COLO829 (cell line): ENCODE measurements around the gene JPH4.

Experiments
- DNase-seq: peaks from one replicate; pipeline ENCODE4 v3.0.0; 2012; ENCODE audit warnings: low spot score

JPH4 gene

GRCh38 chr14:23563473-23564180 is 15.0 kb downstream of the JPH4 start:
- DNase-seq: no peak

DNA sequence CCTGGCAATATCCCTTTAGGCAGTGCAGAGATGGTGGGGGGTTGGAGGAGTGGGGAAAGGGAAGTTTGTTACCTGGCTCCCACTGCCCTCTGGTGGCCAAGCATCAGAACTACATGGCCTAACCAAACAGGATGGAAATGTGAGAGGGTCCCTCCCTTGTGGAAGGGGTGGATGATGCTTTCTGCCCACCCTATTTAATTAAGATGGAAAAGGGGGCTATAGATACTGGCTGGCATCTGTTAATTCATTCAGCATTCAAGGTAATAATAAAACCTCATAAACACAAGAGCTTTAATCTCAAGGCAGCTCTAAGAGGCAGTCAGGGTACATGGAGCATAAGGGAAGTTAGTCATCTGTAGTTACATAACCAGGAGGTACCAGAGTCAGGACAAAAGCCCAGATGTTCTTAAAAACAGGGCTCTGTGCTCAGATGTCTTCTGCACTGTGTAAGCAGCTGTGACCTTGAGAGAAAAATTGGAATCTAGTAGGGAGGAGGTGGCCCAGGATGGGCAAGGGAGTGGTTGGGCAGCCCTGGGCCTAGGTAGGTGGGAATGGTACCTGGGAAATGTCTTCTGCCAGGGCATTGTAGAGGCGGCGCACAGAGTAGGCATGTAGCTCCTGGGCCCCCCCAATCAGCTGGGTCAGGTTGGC is 15.6 kb downstream of the JPH4 start:
- peak; percentile 65 for DNase-seq

DNA sequence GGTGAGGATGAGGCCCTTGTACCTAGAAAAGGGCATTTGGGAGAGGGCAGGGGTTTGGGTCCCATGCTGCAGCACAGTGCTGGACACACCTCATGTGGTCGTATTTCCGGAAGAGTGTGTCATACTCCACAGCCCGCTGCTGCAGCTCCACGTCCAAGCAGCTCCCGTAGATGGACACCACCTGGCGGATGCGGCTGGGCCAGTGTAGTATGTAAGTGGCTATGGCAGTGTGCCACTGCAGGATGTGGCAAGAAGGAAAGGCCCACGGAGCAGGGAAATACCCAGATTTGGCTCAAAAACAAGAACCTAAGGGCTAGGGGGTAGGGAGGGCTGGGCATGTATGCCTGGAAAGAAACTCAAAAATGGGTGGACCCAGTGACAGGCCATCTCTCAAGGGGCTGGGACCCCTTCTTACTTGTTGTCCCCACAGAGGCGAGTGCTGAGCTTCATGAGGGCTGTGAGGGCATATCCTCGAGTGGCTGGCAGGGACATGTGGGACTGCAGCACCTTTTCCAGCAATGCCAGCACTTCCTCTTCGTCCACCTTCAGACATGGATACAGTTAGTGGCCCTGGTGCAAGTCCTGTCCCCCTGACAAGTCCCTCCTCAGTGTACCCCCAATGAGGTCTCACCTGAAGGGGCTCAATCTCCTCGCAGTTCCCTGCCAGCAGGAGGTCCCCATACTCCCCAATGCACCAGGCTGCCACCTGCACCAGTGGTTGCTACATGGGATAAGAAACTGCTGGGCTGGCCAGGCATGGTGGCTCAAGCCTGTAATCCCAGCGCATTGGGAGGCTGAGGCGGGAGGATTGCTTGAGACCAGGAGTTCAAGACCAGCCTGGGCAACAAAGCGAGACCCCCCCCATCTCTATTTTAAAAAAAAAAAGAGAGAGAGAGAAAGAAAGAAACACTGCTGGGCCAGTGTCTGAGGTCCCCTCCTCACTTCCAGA is 16.4 kb downstream of the JPH4 start:
- DNase-seq: no peak

DNA sequence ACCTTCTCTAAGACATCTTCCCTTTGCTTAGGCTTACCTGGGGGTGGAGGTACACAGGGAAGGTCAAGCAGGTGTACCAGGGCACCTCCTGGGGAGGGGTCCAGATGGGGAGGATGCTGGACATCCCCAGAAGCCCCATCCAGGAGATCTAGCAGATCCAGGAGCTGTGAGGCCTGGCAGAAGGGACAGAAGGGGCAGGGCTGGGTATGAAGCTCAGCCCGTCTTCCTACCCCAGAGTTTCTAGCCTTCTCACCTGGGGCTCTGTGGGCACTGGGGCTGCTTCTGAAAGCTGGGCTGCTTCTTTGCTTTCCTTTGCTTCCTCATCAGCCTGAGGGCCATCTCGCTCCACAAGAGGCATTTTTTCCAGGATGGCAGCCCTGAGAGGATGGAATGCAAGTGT is 17.3 kb downstream of the JPH4 start:
- DNase-seq: no peak

- DNase-seq: no peak
Observed at GRCh38 chr14:23559926-23560520, 18.6 kb downstream of the JPH4 start.

- DNase-seq: no peak
Observed at GRCh38 chr14:23559010-23559925, 19.3 kb downstream of the JPH4 start.

DNA sequence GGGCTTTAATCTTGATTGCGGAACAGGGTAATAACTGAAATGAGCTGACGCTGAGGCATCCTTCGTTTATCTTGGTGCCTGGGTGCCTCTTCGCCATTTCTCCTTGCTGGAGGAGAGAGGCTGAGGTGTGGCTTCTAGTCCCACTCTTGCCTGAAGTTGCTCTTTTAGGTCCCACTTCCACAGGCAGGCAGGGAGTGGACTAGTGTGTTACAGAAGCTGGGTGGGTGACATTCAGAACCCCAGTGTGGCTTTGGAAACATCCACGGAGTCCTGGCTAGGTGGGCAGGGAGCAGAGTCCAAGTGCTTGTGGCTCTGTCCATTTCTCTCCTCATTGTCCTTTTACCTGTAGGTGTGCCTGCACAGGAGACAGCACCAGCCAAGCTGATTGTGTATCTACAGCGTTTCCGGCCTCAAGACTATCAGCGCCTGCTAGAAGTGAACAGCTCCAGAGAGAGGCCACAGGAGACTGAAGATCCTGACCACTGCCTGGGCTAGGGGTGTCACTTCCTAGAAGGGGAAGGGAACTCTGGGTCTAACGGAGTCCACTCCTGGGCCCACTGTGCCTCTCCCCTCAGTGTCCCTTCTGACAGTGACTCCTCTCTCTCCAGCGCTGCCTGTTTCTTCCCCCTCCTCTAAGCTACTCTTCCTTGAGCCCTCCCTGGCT is 20.1 kb downstream of the JPH4 start:
- DNase-seq: no peak

DNA sequence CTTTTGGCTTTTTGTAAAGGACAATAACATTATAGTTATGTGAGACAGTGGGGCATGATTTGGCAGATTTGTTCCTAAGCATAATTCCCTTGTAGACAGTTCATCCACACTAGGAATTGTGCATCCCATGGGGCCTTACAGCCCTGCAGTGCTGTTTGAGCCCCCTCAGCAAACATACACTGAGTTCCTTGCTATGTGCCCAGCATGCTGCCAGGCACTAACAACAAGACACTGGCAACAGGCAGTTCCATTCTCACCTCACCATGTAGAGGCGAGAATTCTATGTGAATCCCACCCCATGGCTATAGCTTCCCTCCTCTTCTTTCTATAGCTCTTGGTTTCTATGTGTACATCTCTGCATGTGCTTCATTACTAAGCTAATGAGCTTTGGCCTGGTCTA is 20.6 kb downstream of the JPH4 start:
- no peak for DNase-seq

- DNase-seq: no peak
Observed at GRCh38 chr14:23557521-23557920, 21.1 kb downstream of the JPH4 start.

DNA sequence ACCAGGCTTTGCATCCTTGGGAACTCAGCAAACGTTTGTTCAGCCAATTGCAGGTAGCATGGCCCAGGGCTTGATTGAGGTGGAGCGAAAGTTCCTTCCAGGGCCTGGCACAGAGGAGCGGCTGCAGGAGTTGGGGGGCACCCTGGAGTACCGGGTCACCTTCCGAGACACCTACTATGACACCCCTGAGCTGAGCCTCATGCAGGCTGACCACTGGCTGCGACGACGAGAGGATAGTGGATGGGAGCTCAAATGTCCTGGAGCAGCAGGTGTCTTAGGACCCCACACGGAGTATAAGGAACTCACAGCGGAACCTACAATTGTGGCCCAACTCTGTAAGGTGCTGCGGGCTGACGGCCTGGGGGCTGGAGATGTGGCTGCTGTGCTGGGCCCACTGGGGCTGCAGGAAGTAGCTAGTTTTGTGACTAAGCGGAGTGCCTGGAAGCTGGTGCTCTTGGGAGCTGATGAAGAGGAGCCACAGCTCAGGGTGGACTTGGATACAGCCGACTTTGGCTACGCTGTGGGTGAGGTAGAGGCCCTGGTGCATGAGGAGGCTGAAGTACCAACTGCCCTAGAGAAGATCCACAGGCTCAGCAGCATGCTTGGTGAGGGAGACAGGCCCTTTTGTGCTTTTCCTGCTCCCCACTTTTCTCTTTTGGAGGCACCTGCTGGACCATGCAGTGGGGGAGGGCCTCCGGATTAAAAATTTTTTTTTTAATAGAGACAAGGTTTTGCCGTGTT is 21.7 kb downstream of the JPH4 start:
- DNase-seq: no peak

DNA sequence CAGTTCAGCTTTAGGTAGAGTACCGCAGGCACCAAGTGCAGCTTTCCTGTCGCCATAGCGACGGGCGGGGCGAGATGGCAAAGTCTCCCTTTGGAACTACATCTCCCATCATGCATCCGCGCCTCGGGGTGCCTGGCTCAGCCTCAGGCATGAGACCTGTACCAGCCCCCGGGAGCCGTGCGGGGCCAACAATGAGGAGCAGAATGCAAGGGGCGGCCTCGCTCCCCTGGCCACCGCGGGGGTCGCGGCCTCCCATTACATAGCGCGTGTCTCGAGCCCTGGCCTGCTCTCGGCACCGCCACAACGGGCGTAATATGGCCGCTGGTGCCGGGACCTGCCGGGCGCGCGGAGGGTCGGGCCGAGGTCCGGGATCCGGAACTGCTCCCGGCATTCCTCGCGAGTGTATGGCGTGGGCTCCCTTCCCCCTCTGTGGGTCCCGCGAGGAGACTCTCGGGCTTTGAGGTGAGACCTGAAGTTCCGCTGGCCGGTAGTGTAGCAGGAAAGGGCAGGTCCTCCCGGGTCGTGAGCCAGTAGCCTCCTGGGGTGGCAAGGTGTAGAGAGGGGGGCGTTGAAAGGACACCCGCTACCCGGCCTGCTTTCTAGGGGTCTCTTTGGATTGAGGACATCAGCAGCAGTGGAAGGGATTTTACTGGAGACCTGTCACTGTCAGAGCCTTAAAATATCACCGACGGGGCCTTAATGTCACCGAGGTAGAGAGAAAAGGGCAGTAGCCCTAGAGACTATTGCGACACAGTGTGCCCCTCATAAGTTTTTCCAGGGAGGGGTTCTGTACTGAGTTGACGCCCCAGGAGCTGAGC is 22.5 kb downstream of the JPH4 start, which contains the start of gene THTPA:
TSS of gene THTPA (plus strand) at position 390 of the 818 bp plus-strand sequence. CDS start 487 bp downstream, outside the sequence.
- peak; percentile 92 for DNase-seq

- no peak for DNase-seq
Observed at GRCh38 chr14:23555533-23555881, 23.1 kb downstream of the JPH4 start.

DNA sequence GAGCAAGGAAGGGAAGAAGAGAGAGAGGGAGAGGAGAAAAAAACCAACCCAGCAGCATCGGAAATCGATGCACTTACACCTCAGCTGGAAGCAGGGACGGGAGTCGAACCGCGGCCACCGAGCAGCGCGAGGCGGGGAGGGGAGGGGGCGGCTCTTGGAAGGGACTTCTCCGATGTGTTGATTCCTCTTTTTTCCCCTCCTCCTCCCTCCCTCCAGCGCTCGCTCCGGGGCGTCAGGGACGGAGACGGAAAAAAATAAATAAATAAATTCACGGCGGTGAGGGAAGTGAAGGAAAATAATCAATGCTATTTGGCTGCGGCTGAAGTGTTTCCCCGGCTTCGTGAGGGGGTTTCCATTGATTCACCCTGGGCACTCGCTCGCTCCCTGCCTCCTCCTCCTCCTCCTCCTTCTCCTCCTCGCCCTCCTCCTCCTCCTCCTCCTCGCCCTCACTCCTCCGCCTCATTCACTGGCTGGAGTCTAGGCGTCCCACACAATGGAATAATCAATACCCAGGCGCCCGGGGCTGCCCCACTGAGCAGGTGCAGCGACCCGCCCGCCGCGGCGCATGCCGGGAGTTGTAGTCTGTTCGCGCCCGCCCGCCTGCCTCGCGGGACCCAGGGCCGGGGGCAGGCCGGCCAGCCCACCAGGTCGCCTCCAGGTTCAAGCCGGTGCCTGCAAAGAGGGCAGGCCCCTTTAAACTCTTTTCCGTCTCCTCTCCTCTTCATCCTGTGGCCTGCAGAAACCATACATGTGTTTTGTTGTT is 27.1 kb downstream of the JPH4 start, which contains the start of gene ZFHX2:
TSS of gene ZFHX2 (minus strand) at position 500 of the 763 bp plus-strand sequence. CDS start 16,440 bp downstream, outside the sequence.
- DNase-seq: peak; percentile 41

GRCh38 chr14:23550812-23551265 is 27.8 kb downstream of the JPH4 start:
- no peak for DNase-seq

GRCh38 chr14:23550131-23550811 is 28.3 kb downstream of the JPH4 start:
- DNase-seq: no peak

- DNase-seq: no peak
Observed at GRCh38 chr14:23548351-23549318, 30.0 kb downstream of the JPH4 start.
